Epithelial cell of proximal tubule (primary cell): ENCODE measurements around the gene CCDC28B. TPM values are rescaled to one million over a fixed set of nuclear protein-coding genes. Genes with fewer than 3 reads are reported as not detected.
A peak's percentile ranks its signal among the peaks of the same experiment; 100 is the strongest.

Experiments
- DNase-seq: peaks from one replicate; pipeline ENCODE4 v3.0.0-alpha.2; 2011; ENCODE audit warnings: low read depth
- H3K4me3 ChIP-seq: 2 replicates; pipeline ENCODE4 v1.5.1; 2011; ENCODE audit warnings: low read depth, mild to moderate bottlenecking, low read length
- total RNA-seq: library from RNA; depleted of rRNA; stranded (reverse); fragments of >200 nt; gene quantifications from 2 replicates; pipeline ENCODE4 v1.2.3, GENCODE V29; 2015
- TF ChIP-seq, protein P1 (sequence below): conservative IDR thresholded peaks from 2 replicates; pipeline ENCODE4 v1.5.1; 2012; ENCODE audit warnings: low read depth, mild to moderate bottlenecking, low read length

The CCDC28B gene
- total RNA-seq, 1 donor from 2014 or later, result 14.1 TPM

DNA sequence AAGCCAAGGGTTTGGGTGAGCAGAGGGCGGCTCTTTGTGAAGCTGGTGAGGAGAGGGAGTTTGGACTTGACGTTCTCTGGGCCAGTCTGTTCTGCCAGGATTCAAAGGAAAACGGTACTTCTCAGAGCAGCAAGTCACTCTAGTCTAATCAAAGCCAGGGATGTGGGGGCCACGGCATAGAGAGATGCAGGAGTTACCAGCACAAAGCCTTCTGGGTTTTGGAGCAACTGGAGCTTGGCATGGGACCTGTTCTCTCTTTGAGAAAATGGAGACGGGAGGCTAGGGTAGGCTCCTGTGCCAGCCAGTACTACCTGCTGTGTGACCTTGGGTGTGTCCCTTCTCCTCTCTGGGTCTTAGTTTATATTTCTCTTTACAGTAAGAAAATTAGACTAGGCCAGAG, 18.8 kb upstream of the CCDC28B start:
- TF ChIP-seq, protein P1, sequence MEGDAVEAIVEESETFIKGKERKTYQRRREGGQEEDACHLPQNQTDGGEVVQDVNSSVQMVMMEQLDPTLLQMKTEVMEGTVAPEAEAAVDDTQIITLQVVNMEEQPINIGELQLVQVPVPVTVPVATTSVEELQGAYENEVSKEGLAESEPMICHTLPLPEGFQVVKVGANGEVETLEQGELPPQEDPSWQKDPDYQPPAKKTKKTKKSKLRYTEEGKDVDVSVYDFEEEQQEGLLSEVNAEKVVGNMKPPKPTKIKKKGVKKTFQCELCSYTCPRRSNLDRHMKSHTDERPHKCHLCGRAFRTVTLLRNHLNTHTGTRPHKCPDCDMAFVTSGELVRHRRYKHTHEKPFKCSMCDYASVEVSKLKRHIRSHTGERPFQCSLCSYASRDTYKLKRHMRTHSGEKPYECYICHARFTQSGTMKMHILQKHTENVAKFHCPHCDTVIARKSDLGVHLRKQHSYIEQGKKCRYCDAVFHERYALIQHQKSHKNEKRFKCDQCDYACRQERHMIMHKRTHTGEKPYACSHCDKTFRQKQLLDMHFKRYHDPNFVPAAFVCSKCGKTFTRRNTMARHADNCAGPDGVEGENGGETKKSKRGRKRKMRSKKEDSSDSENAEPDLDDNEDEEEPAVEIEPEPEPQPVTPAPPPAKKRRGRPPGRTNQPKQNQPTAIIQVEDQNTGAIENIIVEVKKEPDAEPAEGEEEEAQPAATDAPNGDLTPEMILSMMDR, result no peak
- peak overlapping the region; percentile 69 for H3K4me3 ChIP-seq
- DNase-seq, result no peak

DNA sequence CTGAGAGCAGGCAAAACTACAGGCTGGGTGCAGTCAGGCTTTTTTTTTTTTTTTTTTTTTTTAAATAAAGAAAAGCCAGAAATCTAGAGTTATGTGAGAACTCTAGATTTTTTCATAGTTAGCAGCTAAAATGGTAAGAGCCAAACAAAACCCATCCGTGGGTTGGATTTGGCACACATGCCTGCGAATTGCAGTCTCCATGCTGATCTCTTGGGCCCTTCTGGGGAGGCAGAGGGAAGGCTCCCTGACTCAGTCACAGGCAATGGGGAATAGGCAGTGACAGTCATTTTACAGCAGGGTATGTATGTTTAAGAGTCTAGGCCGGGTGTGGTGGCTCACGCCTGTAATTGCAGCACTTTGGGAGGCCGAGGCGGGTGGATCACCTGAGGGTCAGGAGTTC, 18.3 kb upstream of the CCDC28B start:
- peak overlapping the region; percentile 10 for H3K4me3 ChIP-seq
- no peak for DNase-seq
- TF ChIP-seq, protein P1, result no peak

DNA sequence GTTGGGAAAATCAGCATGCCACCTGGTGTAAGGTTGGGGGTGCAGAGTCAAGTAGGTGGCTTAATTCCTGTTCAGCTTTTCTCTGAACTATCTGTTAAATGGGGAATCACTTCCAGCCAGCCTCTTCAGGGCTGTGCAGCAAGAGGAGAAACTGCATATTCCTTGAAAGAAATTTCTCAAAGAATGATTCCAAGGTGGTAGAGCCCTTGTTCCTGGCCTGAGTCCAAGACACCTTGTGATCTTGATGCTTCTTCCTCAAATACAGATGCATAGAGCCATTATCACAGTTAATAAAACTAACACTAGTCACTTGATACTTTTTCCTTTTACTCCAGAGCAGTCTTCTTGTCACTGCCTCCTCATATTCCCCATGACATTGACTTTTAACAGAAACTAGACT, 15.7 kb upstream of the CCDC28B start:
- H3K4me3 ChIP-seq, result no peak overlapping the region
- TF ChIP-seq, protein P1, result no peak
- no peak for DNase-seq

DNA sequence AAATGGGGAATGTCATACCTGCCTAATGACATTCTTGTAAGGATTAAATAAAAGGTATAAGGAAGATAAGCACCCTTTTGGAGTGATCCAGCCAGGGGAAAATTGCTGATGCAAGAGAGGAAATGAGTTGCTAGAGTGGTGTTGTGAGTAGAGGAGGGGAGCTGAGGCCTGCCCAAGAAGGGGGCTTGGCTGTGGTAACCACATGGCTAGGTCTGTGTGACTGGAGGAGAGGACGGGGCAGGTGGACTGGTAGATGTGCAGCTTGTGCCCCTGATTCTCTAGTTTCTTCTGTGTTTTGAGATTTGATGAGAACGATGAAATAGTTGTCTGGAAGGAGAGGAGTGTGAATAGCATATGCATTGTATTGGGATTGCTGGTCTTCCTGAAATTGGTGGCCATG, 14.3 kb upstream of the CCDC28B start:
- no peak overlapping the region for H3K4me3 ChIP-seq
- DNase-seq, result no peak
- TF ChIP-seq, protein P1, result no peak

DNA sequence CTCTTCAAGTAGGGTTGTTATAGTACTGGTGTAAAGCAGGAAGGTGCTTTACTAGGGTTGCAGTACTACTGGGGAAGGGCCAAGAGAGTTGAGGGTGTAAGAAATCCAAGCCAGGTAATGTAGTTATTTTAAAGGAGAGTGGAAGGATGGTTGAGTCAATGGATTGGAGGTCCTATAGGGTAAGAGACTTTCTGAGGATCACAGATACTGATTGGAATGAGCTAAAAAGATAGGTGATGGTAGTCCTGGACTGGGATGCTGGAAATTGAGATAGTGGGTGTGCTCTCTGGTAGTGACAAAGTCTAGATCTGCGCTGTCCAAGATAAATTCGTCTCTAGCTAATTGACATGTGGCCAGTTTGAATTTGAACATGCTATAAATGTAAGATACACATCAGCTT, 13.9 kb upstream of the CCDC28B start:
- no peak for DNase-seq
- no peak overlapping the region for H3K4me3 ChIP-seq
- TF ChIP-seq, protein P1, result no peak

DNA sequence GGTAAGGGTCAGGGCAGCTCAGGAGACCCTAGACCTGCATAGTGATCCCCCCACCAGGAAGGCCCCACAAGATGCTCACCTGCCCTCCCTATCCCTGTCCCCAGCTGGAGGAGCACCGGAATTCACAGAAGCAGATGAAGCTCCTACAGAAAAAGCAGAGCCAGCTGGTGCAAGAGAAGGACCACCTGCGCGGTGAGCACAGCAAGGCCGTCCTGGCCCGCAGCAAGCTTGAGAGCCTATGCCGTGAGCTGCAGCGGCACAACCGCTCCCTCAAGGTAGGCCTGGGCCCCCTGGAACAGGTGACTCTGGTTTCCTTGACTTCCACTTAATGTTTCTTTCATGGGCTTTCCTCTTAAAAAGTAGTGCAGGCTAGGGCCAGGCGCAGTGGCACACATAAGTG, 12.5 kb upstream of the CCDC28B start:
- no peak overlapping the region for H3K4me3 ChIP-seq
- TF ChIP-seq, protein P1, result no peak
- no peak for DNase-seq

DNA sequence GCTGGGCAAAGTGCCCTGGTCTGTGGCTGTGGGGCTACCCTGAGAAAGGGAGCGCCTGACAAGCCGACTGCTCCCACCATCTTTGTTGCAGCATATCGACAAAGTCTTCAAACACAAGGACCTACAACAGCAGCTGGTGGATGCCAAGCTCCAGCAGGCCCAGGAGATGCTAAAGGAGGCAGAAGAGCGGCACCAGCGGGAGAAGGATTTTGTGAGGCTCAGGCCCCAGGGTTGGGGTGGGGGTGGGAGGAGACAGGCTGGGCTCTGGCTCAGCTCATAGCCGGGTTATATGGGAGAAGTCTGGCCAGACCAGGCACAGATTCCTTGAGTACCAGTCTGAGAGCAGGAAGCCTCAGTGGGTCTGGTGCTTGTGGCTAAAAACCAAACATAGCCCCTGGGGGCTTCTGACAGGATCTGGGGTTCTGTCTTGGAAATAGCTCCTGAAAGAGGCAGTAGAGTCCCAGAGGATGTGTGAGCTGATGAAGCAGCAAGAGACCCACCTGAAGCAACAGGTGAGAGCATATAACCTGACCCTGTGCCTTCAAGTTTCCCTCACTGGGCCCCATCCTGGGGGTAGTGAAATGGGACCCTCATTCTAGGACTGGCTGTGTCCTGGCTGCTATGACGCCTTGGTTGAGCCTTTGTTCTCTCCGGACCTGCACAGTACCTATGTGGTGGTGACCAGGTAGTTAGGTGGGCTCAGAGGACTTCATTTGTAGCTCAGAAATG, 8.0 kb upstream of the CCDC28B start:
- H3K4me3 ChIP-seq, result no peak overlapping the region
- DNase-seq, result no peak
- TF ChIP-seq, protein P1, result no peak
